Measurements from ENCODE around the gene ANO9.
"Not testable (repeated sequence)": the region's sequence is repeated elsewhere in the genome, so short reads cannot be mapped to it uniquely, and the experiment has no call there.

Gene ANO9

DNA sequence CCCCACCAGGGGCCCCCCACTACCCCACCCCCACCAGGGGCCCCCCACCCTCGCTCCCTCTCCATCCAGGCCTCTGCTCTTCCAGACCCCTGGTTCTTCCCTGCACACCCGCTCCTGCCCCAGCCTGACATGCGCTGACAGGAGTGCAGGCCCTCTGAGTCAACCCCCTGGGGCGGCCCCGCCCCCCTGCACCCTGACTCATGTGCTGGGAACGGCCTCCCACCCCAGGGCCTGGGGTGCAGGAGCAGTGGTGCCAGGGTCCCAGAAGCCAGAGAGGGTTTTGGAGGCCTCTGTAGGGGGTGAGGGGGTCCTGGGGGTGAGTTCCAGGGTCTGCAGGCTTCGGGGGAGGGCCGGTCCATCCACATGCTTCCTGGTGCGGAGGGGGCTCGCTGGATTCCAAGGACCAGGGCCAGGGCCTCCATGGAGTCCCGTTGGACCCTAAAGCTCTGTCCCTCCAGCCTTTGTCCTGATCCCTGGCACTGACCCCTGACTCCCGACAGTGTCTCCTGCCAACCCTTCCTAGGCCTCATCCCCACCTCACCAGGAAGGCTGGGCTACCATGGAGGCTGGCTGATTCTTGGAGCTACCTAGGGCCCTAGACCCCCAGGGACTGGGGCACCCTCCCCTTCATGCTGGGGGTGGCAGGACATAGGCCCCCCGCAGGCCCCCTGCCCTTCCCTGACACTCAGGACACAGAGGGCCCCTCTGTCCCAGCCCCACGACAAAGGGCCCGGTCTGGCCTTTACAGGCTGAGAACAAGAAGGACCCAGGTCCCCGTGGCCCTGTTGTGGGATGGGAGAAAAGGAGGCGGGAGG is 48.4 kb downstream of the ANO9 start:
- H3K4me3 ChIP-seq (ENCODE audit: low read depth, low read length) = no peak overlapping the region
- TF ChIP-seq, protein P1, sequence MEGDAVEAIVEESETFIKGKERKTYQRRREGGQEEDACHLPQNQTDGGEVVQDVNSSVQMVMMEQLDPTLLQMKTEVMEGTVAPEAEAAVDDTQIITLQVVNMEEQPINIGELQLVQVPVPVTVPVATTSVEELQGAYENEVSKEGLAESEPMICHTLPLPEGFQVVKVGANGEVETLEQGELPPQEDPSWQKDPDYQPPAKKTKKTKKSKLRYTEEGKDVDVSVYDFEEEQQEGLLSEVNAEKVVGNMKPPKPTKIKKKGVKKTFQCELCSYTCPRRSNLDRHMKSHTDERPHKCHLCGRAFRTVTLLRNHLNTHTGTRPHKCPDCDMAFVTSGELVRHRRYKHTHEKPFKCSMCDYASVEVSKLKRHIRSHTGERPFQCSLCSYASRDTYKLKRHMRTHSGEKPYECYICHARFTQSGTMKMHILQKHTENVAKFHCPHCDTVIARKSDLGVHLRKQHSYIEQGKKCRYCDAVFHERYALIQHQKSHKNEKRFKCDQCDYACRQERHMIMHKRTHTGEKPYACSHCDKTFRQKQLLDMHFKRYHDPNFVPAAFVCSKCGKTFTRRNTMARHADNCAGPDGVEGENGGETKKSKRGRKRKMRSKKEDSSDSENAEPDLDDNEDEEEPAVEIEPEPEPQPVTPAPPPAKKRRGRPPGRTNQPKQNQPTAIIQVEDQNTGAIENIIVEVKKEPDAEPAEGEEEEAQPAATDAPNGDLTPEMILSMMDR (IDR thresholded peaks at IDR 0.05; ENCODE audit: low read depth, low read length) = no peak

DNA sequence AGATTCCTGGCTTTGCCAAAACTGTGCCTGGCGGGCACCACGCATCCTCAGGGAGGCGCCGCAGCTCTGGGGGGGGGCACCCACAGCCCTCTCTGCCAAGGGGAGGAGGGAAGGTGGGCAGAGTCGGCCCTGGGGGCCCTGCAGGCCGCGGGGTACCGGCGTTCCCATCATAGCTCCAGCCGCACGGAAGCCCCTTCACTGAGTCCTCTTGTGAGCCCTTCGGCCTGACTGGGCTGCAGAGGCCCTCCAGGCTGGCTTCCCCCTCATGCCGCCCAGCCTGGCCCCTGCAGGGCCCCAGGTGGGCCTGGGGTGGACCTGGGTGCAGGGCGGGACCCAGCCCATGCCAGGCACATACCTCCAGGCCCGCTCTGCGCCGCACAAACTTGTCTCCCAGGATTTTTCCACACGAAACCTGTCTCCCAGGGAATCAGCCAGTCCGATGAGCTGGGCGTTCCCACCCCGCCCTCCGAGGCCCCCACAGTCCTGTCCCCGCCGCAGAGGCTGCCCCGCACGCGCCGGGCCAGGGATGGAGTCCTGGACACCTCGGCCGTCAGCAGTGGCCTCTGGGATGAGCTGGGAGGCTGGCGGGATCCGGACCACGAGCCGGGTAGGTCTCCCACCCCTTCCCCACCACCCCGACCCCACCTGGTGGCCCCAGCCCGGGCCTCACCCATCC is 49.6 kb downstream of the ANO9 start:
- no peak overlapping the region for H3K4me3 ChIP-seq (ENCODE audit: low read depth, low read length)
- TF ChIP-seq, protein P1 (IDR thresholded peaks at IDR 0.05; ENCODE audit: low read depth, low read length) = no peak

DNA sequence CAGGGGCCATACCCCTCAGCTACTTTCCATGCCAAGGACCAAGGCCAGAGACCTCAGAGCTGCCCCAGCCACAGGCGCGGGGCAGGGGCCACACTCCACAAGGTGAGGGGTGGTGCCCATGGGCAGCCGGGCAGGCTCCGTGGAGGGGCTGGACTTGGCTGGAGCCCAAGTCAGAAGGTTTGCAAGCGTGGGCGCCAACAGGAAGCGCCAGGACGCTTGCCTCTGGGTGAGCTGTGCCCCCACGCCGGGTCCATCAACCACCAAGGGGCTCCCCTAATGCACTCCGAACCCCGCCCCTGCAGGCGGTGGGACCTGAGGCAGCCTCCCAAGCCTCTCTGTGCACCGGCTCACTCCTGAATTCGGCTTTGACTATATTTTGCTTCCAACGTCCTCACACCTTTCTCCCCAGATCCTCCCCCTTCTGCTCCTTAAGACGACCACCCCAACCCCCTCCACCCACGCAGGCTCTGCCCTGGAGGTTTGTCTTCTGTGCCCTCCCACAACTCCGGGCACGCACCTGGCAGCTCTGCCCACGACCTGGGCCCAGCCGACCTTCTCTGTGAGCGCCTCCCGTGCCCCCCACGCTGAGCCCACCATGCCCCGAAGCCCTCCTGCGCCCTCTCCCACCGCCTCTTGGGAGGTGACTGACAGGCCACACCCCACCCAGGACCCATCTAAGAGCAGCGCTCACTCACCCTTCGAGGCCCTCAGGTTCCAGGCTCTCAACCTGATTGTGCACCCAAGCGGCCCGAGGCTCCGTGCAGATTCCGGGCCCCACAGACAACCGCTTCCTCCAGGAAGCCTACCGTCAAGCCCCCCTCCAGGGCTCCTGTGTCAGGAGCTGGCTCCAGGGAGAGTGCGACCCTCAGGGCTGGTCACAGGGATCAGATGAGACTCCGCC is 50.4 kb downstream of the ANO9 start:
- no peak overlapping the region for H3K4me3 ChIP-seq (ENCODE audit: low read depth, low read length)
- TF ChIP-seq, protein P1 (IDR thresholded peaks at IDR 0.05; ENCODE audit: low read depth, low read length) = no peak

DNA sequence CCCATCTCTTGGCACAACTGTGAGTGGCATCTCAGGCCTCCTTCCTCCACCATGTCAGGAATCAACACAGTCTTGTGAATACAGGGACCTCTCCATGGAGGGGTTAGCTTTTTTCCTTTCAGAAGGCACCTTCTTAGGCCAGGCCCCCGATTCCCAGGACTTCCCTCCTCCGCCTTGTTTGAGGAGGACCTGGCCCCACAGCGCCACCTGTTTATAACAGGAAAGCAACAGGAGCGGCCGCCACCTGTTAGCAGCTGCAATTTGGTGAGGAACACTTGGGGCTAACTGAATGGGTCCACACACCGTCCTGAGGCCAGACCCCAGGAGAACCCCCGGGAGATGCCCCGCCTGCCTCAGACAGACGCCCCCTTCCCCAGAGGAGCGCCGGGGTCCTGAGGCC is 51.6 kb downstream of the ANO9 start:
- TF ChIP-seq, protein P1 (IDR thresholded peaks at IDR 0.05; ENCODE audit: low read depth, low read length) = no peak
- no peak overlapping the region for H3K4me3 ChIP-seq (ENCODE audit: low read depth, low read length)

DNA sequence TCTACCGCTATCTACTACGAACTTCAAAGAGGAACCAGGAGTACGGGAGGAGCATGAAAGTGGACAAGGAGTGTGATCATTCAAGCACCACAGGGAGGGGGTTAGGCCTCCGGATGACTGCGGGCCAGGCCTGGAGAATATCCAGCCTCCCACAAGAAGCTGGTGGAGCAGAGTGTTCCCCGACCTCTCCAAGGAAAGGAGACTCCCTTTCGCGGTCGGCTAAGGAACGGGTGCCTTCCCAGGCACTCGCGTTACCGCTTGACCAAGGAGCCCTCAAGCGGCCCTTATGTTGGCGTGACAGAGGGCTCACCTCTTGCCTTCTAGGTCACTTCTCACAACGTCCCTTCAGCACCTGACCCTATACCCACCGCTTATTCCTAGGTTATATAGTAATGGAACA is 52.4 kb downstream of the ANO9 start:
- H3K4me3 ChIP-seq (ENCODE audit: low read depth, low read length) = not testable (repeated sequence)

DNA sequence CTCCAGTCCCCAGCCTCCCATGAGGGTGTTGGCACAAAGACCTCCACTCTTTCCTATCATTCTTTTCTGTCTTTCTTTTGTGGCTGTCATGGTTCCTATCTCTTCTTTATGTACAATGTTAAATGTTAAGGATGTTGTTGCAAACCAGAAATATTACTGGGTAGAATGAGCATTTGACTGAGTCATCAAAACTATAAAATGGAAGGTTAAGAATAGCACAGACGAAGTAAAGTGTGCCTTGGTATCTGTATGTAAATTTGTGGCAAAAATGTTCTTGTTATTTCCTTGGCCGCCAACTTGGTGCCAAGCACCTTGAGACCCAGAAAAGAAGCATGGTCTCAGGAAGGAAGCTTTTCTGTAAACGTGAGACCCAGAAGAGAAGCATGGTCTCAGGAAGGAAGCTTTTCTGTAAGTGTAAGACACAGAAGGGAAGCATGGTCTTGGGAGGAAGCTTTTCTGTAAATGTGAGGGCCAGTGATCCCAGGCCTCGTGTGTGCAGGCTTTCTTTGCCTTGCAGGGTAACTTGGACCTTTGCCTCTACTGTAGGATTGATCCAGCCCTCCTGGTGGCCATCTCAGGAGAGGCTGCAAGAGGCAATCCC is 54.5 kb downstream of the ANO9 start:
- H3K4me3 ChIP-seq (ENCODE audit: low read depth, low read length) = no peak overlapping the region
- TF ChIP-seq, protein P1 (IDR thresholded peaks at IDR 0.05; ENCODE audit: low read depth, low read length) = no peak

DNA sequence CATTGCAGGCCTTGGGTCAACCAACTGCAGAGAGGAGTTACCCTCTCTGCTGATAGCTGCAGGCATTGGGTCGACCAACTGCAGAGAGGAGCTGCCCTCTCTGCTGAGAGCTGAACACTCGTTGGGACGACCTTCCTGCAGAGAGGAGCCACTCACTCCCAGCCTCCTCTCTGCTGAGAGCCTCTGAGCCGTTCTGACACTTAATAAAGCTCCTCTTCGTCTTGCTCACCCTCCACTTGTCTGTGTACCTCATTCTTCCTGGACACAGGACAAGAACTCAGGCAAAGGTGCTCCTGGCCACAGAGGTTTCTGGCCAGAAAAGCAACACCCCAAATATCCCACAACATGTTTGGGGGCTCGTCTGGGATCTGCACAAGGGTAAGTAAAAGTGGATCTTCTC is 55.3 kb downstream of the ANO9 start:
- TF ChIP-seq, protein P1 (IDR thresholded peaks at IDR 0.05; ENCODE audit: low read depth, low read length) = no peak
- H3K4me3 ChIP-seq (ENCODE audit: low read depth, low read length) = no peak overlapping the region

All from WI38 (cell line).